OCI-LY7 (cell line): Measurements from ENCODE around the gene CIDEB.

Experiments
- CTCF ChIP-seq: fragments of 200-600 bp; sonication (generic); conservative IDR thresholded peaks from 2 replicates; pipeline ENCODE4 v1.5.1; 2014; ENCODE audit warnings: mild to moderate bottlenecking, antibody characterized with exemption, low read length, moderate library complexity, mixed read lengths
- EZH2phosphoT487 ChIP-seq: fragments of 200-600 bp; sonication (generic); IDR thresholded peaks from 2 replicates; pipeline ENCODE4 v1.6.1; 2018; ENCODE audit warnings: low read depth, borderline replicate concordance, mild to moderate bottlenecking, mixed run types, antibody characterized with exemption, low read length, moderate library complexity, mixed read lengths

- TF ChIP-seq CTCF (no peak), EZH2phosphoT487 (no peak)
Measured at GRCh38 chr14:24325041-24325530, 17.3 kb upstream of the CIDEB start.
